ENCODE data around the gene LRRC55.

Gene LRRC55

GRCh38 chr11:57217053-57217452, 35.3 kb downstream of the LRRC55 start:
- Histone ChIP-seq H3K4me3 (ENCODE audit: insufficient read depth in 1 of 2, low read depth in 1 of 2, low read length in 2 of 2) (no peak overlapping the region), H3K18ac (ENCODE audit: low read depth in 1 of 2, low read length in 2 of 2) (no peak overlapping the region), H4K8ac (ENCODE audit: low read length) (no peak overlapping the region), H3K14ac (ENCODE audit: low read length in 2 of 2) (no peak overlapping the region), H2BK15ac (ENCODE audit: low read depth, poor library complexity, severe bottlenecking) (no peak overlapping the region), H2BK12ac (ENCODE audit: low read length in 2 of 2) (no peak overlapping the region), H3K27me3 (ENCODE audit: control insufficient read depth in 1 of 2, insufficient read depth in 1 of 2, low read length in 2 of 2) (peaks cover 0 to 19% of the 10 kb centered on the region in 2 experiments), H2AFZ (ENCODE audit: low read depth, low read length) (no peak overlapping the region), H3K27ac (ENCODE audit: low read length, poor library complexity, severe bottlenecking) (no peak overlapping the region), H3K4ac (ENCODE audit: low read depth in 1 of 2, low read length in 2 of 2) (no peak overlapping the region), H3K9ac (ENCODE audit: low read length) (no peak overlapping the region), H3K79me1 (replicated peaks; ENCODE audit: low read length, poor library complexity, severe bottlenecking) (no peaks in the 10 kb centered on the region), H2AK5ac (ENCODE audit: low read length, severe bottlenecking) (no peak overlapping the region), H2BK5ac (ENCODE audit: low read depth, low read length, poor library complexity, severe bottlenecking) (no peak overlapping the region), H3K36me3 (ENCODE audit: control insufficient read depth in 1 of 2, insufficient read depth in 2 of 2, low read depth in 1 of 2, low read length in 2 of 2) (no peaks in the 10 kb centered on the region), H4K91ac (ENCODE audit: low read length) (no peak overlapping the region), H3K4me1 (ENCODE audit: control insufficient read depth, insufficient read depth, low read depth, low read length) (peaks cover 8% of the 10 kb centered on the region), H3K9me3 (ENCODE audit: control insufficient read depth, low read length) (no peaks in the 10 kb centered on the region), H3K23ac (ENCODE audit: low read length in 2 of 2) (no peak overlapping the region), H3K4me2 (ENCODE audit: low read length, poor library complexity, severe bottlenecking) (no peak overlapping the region), H2BK120ac (ENCODE audit: low read depth, low read length) (no peak overlapping the region)
- DNase-seq: no peak
- WGBS: 66% methylated on average over 4 of the region's 4 CpGs

GRCh38 chr11:57219021-57219627, 37.4 kb downstream of the LRRC55 start:
- H4K91ac ChIP-seq (ENCODE audit: low read length): no peak overlapping the region
- no peak overlapping the region for H3K27ac ChIP-seq (ENCODE audit: low read length, poor library complexity, severe bottlenecking)
- peaks cover 3% of the 10 kb centered on the region for H3K4me1 ChIP-seq (ENCODE audit: control insufficient read depth, insufficient read depth, low read depth, low read length)
- peaks cover 0 to 24% of the 10 kb centered on the region in 2 experiments for H3K27me3 ChIP-seq (ENCODE audit: control insufficient read depth in 1 of 2, insufficient read depth in 1 of 2, low read length in 2 of 2)
- no peak overlapping the region for H2BK120ac ChIP-seq (ENCODE audit: low read depth, low read length)
- DNase-seq: no peak
- no peak overlapping the region for H3K23ac ChIP-seq (ENCODE audit: low read length in 2 of 2)
- H3K18ac ChIP-seq (ENCODE audit: low read depth in 1 of 2, low read length in 2 of 2): peak overlapping the region in 1 of 2 experiments; percentile 54
- H2AFZ ChIP-seq (ENCODE audit: low read depth, low read length): no peak overlapping the region
- H3K4ac ChIP-seq (ENCODE audit: low read depth in 1 of 2, low read length in 2 of 2): no peak overlapping the region
- H4K8ac ChIP-seq (ENCODE audit: low read length): no peak overlapping the region
- H2BK15ac ChIP-seq (ENCODE audit: low read depth, poor library complexity, severe bottlenecking): no peak overlapping the region
- WGBS: 61% methylated on average over 5 of the region's 6 CpGs
- H3K9ac ChIP-seq (ENCODE audit: low read length): no peak overlapping the region
- H3K4me3 ChIP-seq (ENCODE audit: insufficient read depth in 1 of 2, low read depth in 1 of 2, low read length in 2 of 2): no peak overlapping the region
- H2BK12ac ChIP-seq (ENCODE audit: low read length in 2 of 2): no peak overlapping the region
- H3K79me1 ChIP-seq (replicated peaks; ENCODE audit: low read length, poor library complexity, severe bottlenecking): no peaks in the 10 kb centered on the region
- H2BK5ac ChIP-seq (ENCODE audit: low read depth, low read length, poor library complexity, severe bottlenecking): no peak overlapping the region
- H3K36me3 ChIP-seq (ENCODE audit: control insufficient read depth in 1 of 2, insufficient read depth in 2 of 2, low read depth in 1 of 2, low read length in 2 of 2): no peaks in the 10 kb centered on the region
- no peaks in the 10 kb centered on the region for H3K9me3 ChIP-seq (ENCODE audit: control insufficient read depth, low read length)
- H2AK5ac ChIP-seq (ENCODE audit: low read length, severe bottlenecking): no peak overlapping the region
- no peak overlapping the region for H3K4me2 ChIP-seq (ENCODE audit: low read length, poor library complexity, severe bottlenecking)
- H3K14ac ChIP-seq (ENCODE audit: low read length in 2 of 2): no peak overlapping the region

DNA sequence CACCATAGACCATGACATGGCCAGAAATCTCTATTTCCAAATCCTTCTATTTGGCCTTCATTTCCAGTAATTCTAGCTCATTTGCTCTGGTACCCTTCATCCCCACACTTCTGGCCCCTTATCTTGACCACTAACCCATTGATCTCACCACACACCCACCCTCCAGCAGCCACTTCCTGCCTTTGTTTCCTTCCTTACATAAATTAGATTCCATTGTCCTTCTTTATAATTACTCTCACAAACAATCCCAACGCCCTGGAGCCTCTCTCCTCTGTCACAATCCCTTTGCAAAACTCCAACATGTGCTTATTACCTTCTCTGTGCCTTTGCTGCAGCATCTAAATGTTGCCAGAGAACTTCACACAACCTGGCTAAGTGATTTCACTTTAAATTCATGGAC, 40.5 kb downstream of the LRRC55 start:
- no peak overlapping the region for H2AK5ac ChIP-seq (ENCODE audit: low read length, severe bottlenecking)
- H3K23ac ChIP-seq (ENCODE audit: low read length in 2 of 2): no peak overlapping the region
- no peak overlapping the region for H4K8ac ChIP-seq (ENCODE audit: low read length)
- no peak overlapping the region for H4K91ac ChIP-seq (ENCODE audit: low read length)
- no peak overlapping the region for H3K4me2 ChIP-seq (ENCODE audit: low read length, poor library complexity, severe bottlenecking)
- H2BK15ac ChIP-seq (ENCODE audit: low read depth, poor library complexity, severe bottlenecking): no peak overlapping the region
- no peak for DNase-seq
- no peak overlapping the region for H3K4me3 ChIP-seq (ENCODE audit: insufficient read depth in 1 of 2, low read depth in 1 of 2, low read length in 2 of 2)
- no peak overlapping the region for H3K18ac ChIP-seq (ENCODE audit: low read depth in 1 of 2, low read length in 2 of 2)
- H3K14ac ChIP-seq (ENCODE audit: low read length in 2 of 2): no peak overlapping the region
- no peaks in the 10 kb centered on the region for H3K9me3 ChIP-seq (ENCODE audit: control insufficient read depth, low read length)
- H3K79me1 ChIP-seq (replicated peaks; ENCODE audit: low read length, poor library complexity, severe bottlenecking): no peaks in the 10 kb centered on the region
- no peak overlapping the region for H2AFZ ChIP-seq (ENCODE audit: low read depth, low read length)
- no peak overlapping the region for H2BK120ac ChIP-seq (ENCODE audit: low read depth, low read length)
- 18% methylated on average over 1 of the region's 1 CpG for WGBS
- peaks cover 1% of the 10 kb centered on the region for H3K4me1 ChIP-seq (ENCODE audit: control insufficient read depth, insufficient read depth, low read depth, low read length)
- H3K27me3 ChIP-seq (ENCODE audit: control insufficient read depth in 1 of 2, insufficient read depth in 1 of 2, low read length in 2 of 2): peaks cover 0 to 25% of the 10 kb centered on the region in 2 experiments
- no peak overlapping the region for H3K9ac ChIP-seq (ENCODE audit: low read length)
- H3K27ac ChIP-seq (ENCODE audit: low read length, poor library complexity, severe bottlenecking): no peak overlapping the region
- H3K4ac ChIP-seq (ENCODE audit: low read depth in 1 of 2, low read length in 2 of 2): no peak overlapping the region
- no peak overlapping the region for H2BK12ac ChIP-seq (ENCODE audit: low read length in 2 of 2)
- H3K36me3 ChIP-seq (ENCODE audit: control insufficient read depth in 1 of 2, insufficient read depth in 2 of 2, low read depth in 1 of 2, low read length in 2 of 2): no peaks in the 10 kb centered on the region
- no peak overlapping the region for H2BK5ac ChIP-seq (ENCODE audit: low read depth, low read length, poor library complexity, severe bottlenecking)

GRCh38 chr11:57223601-57224000, 41.8 kb downstream of the LRRC55 start:
- DNase-seq: no peak
- H3K14ac ChIP-seq (ENCODE audit: low read length in 2 of 2): no peak overlapping the region
- peaks cover 1% of the 10 kb centered on the region for H3K4me1 ChIP-seq (ENCODE audit: control insufficient read depth, insufficient read depth, low read depth, low read length)
- no peaks in the 10 kb centered on the region for H3K79me1 ChIP-seq (replicated peaks; ENCODE audit: low read length, poor library complexity, severe bottlenecking)
- no peak overlapping the region for H3K27ac ChIP-seq (ENCODE audit: low read length, poor library complexity, severe bottlenecking)
- H3K23ac ChIP-seq (ENCODE audit: low read length in 2 of 2): no peak overlapping the region
- H2BK5ac ChIP-seq (ENCODE audit: low read depth, low read length, poor library complexity, severe bottlenecking): no peak overlapping the region
- H3K27me3 ChIP-seq (ENCODE audit: control insufficient read depth in 1 of 2, insufficient read depth in 1 of 2, low read length in 2 of 2): peaks cover 8 to 35% of the 10 kb centered on the region in 2 experiments
- no peak overlapping the region for H3K4me3 ChIP-seq (ENCODE audit: insufficient read depth in 1 of 2, low read depth in 1 of 2, low read length in 2 of 2)
- no peak overlapping the region for H3K9ac ChIP-seq (ENCODE audit: low read length)
- H3K4ac ChIP-seq (ENCODE audit: low read depth in 1 of 2, low read length in 2 of 2): no peak overlapping the region
- no peak overlapping the region for H4K91ac ChIP-seq (ENCODE audit: low read length)
- no peak overlapping the region for H2AFZ ChIP-seq (ENCODE audit: low read depth, low read length)
- H2AK5ac ChIP-seq (ENCODE audit: low read length, severe bottlenecking): no peak overlapping the region
- no peak overlapping the region for H2BK12ac ChIP-seq (ENCODE audit: low read length in 2 of 2)
- H3K18ac ChIP-seq (ENCODE audit: low read depth in 1 of 2, low read length in 2 of 2): no peak overlapping the region
- WGBS: 82% methylated on average over 3 of the region's 3 CpGs
- H2BK120ac ChIP-seq (ENCODE audit: low read depth, low read length): no peak overlapping the region
- H3K36me3 ChIP-seq (ENCODE audit: control insufficient read depth in 1 of 2, insufficient read depth in 2 of 2, low read depth in 1 of 2, low read length in 2 of 2): no peaks in the 10 kb centered on the region
- H3K4me2 ChIP-seq (ENCODE audit: low read length, poor library complexity, severe bottlenecking): no peak overlapping the region
- H3K9me3 ChIP-seq (ENCODE audit: control insufficient read depth, low read length): no peaks in the 10 kb centered on the region
- no peak overlapping the region for H4K8ac ChIP-seq (ENCODE audit: low read length)
- H2BK15ac ChIP-seq (ENCODE audit: low read depth, poor library complexity, severe bottlenecking): no peak overlapping the region
